Osteocyte (in vitro differentiated cells): ENCODE results near the gene UGT1A4. TPM values are rescaled to one million over a fixed set of nuclear protein-coding genes. Genes with fewer than 3 reads are reported as not detected.

Experiments
- DNase-seq: peaks from one replicate; pipeline ENCODE4 v3.0.0; 2021; ENCODE audit warnings: mixed read lengths; ENCODE audit not compliant: unreplicated experiment; ENCODE audit errors: extremely low spot score
- H3K27ac Mint-ChIP-seq: one replicate; pipeline ENCODE4 v1.8.0; 2021; ENCODE audit warnings: mild to moderate bottlenecking, mixed read lengths; ENCODE audit not compliant: unreplicated experiment
- H3K27me3 Mint-ChIP-seq: one replicate; pipeline ENCODE4 v1.8.0; 2021; ENCODE audit warnings: mixed read lengths; ENCODE audit not compliant: unreplicated experiment
- H3K36me3 Mint-ChIP-seq: one replicate; pipeline ENCODE4 v1.8.0; 2021; ENCODE audit warnings: mixed read lengths; ENCODE audit not compliant: unreplicated experiment
- H3K4me1 Mint-ChIP-seq: one replicate; pipeline ENCODE4 v1.8.0; 2021; ENCODE audit warnings: mixed read lengths; ENCODE audit not compliant: unreplicated experiment
- H3K4me3 Mint-ChIP-seq: one replicate; pipeline ENCODE4 v1.8.0; 2021; ENCODE audit warnings: mild to moderate bottlenecking, moderate library complexity, mixed read lengths; ENCODE audit not compliant: unreplicated experiment
- H3K9me3 Mint-ChIP-seq: one replicate; pipeline ENCODE4 v1.8.0; 2021; ENCODE audit warnings: mixed read lengths; ENCODE audit not compliant: unreplicated experiment
- CTCF ChIP-seq: fragments of 200-600 bp; sonication (generic); IDR thresholded peaks from 2 replicates; pipeline ENCODE4 v1.5.0; 2021; ENCODE audit warnings: antibody characterized with exemption, mild to moderate bottlenecking, moderate library complexity
- total RNA-seq: library from RNA; stranded (reverse); gene quantifications from 2 replicates; pipeline ENCODE4 v1.2.1, GENCODE V29; 2021

Gene UGT1A4
- total RNA-seq, 1 donor from 2014 or later, result not detected

GRCh38 chr2:233807215-233807865 lies 88.8 kb downstream of the UGT1A4 start:
- DNase-seq, result no peak
- Mint-ChIP-seq H3K9me3 (no peaks in the 10 kb centered on the region), H3K4me3 (no peak overlapping the region), H3K4me1 (no peaks in the 10 kb centered on the region), H3K36me3 (no peaks in the 10 kb centered on the region), H3K27ac (no peak overlapping the region), H3K27me3 (peaks cover 43% of the 10 kb centered on the region)
- TF ChIP-seq CTCF, result no peak

GRCh38 chr2:233807966-233808935 lies 89.7 kb downstream of the UGT1A4 start:
- Mint-ChIP-seq H3K4me3 (no peak overlapping the region), H3K27me3 (peaks cover 43% of the 10 kb centered on the region), H3K4me1 (peaks cover 2% of the 10 kb centered on the region), H3K9me3 (no peaks in the 10 kb centered on the region), H3K27ac (no peak overlapping the region), H3K36me3 (no peaks in the 10 kb centered on the region)
- no peak for TF ChIP-seq CTCF
- no peak for DNase-seq

- no peak for DNase-seq
- Mint-ChIP-seq H3K27me3 (peaks cover 26% of the 10 kb centered on the region), H3K27ac (no peak overlapping the region), H3K9me3 (no peaks in the 10 kb centered on the region), H3K36me3 (no peaks in the 10 kb centered on the region), H3K4me3 (no peak overlapping the region), H3K4me1 (peaks cover 2% of the 10 kb centered on the region)
- no peak for TF ChIP-seq CTCF
These were observed 91.8 kb downstream of the UGT1A4 start for GRCh38 chr2:233810385-233810784.

- Mint-ChIP-seq H3K27me3 (peaks cover 20% of the 10 kb centered on the region), H3K4me1 (peaks cover 4% of the 10 kb centered on the region), H3K4me3 (no peak overlapping the region), H3K36me3 (no peaks in the 10 kb centered on the region), H3K9me3 (no peaks in the 10 kb centered on the region), H3K27ac (no peak overlapping the region)
- no peak for DNase-seq
- TF ChIP-seq CTCF, result no peak
These were observed 92.6 kb downstream of the UGT1A4 start for GRCh38 chr2:233811087-233811486.

GRCh38 chr2:233811732-233812131 lies 93.2 kb downstream of the UGT1A4 start:
- DNase-seq, result no peak
- H3K27ac Mint-ChIP-seq, result no peak overlapping the region

More at GRCh38 chr2:233811732-233812131, 93.2 kb downstream of the UGT1A4 start:
- Mint-ChIP-seq H3K9me3 (no peaks in the 10 kb centered on the region), H3K4me1 (peaks cover 10% of the 10 kb centered on the region), H3K27me3 (peaks cover 16% of the 10 kb centered on the region), H3K4me3 (no peak overlapping the region), H3K36me3 (no peaks in the 10 kb centered on the region)
- TF ChIP-seq CTCF, result no peak
